ENCODE results near the gene OBP2A.

The OBP2A gene

GRCh38 chr9:135581636-135582426 lies 35.9 kb downstream of the OBP2A start:
- DNase-seq: no peak

- no peak for DNase-seq
Observed at GRCh38 chr9:135582541-135582940, 36.6 kb downstream of the OBP2A start.

GRCh38 chr9:135582966-135583687 lies 37.2 kb downstream of the OBP2A start:
- no peak for DNase-seq

GRCh38 chr9:135583688-135584011 lies 37.7 kb downstream of the OBP2A start:
- no peak for DNase-seq

- no peak for DNase-seq
Observed at GRCh38 chr9:135584371-135584770, 38.4 kb downstream of the OBP2A start.

- no peak for DNase-seq
Observed at GRCh38 chr9:135584934-135585333, 39.0 kb downstream of the OBP2A start.

GRCh38 chr9:135586601-135587109 lies 40.7 kb downstream of the OBP2A start:
- DNase-seq: no peak

GRCh38 chr9:135587658-135588057 lies 41.7 kb downstream of the OBP2A start:
- DNase-seq: no peak

- no peak for DNase-seq
Observed at GRCh38 chr9:135588371-135588770, 42.4 kb downstream of the OBP2A start.

- DNase-seq: no peak
Observed at GRCh38 chr9:135588886-135589595, 43.1 kb downstream of the OBP2A start.

GRCh38 chr9:135589596-135590485 lies 43.9 kb downstream of the OBP2A start:
- DNase-seq: no peak

- no peak for DNase-seq
Observed at GRCh38 chr9:135590486-135591079, 44.7 kb downstream of the OBP2A start.

- DNase-seq: no peak
Observed at GRCh38 chr9:135591506-135592330, 45.8 kb downstream of the OBP2A start.

GRCh38 chr9:135592331-135592590 lies 46.3 kb downstream of the OBP2A start:
- DNase-seq: no peak

- DNase-seq: no peak
Observed at GRCh38 chr9:135592625-135593024, 46.7 kb downstream of the OBP2A start.

- no peak for DNase-seq
Observed at GRCh38 chr9:135596211-135596610, 50.3 kb downstream of the OBP2A start.
